GM19452 (cell line): ENCODE data around the gene APOD.
"Not testable (repeated sequence)": the region's sequence is repeated elsewhere in the genome, so short reads cannot be mapped to it uniquely, and the experiment has no call there.

Experiments
- ATAC-seq: cut with Tn5 transposase; IDR thresholded peaks from one replicate; pipeline ENCODE4 v1.9.1; 2021; ENCODE audit not compliant: unreplicated experiment

APOD gene

DNA sequence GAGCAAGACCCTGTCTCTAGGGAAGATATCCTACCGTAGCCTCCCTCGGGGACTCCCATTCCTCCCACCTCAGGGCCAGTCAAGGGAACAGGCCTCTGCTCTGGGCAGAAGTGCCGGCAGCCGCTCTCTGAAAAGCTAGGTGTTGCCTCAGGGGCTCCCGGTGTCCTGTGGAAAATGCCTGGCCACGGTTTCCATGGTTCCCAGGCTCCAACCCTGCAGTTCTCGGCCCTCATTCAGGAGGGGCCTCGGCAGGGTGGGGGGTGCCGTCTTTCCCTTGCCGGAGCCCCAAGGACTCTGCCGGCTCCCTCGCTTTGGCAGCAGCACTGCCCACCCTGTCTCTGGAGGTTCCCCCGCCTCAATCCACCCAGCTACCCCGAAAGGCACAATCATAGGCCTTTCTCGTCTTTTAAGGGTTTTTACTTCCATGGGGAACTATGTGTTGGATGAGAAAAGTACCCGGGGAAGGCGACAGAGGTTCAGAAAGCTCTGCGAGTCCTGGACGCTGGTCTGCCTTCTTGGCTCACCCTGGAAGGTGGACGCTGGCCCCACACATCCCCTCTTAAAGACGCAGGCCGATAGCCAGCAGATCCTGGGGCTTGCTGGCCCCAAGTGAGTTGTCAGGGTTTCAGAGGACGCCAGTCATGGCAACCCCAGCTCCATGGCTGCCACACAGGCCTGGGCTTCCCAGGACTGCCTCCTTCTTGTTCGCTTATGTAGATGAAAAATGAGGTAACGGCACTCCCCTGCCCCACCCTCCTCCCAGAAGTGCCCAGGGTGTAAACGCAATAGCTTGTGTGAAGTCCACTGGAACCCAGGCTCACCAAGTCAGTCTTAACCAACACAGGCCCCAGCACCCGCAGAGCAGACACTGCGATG is 34.3 kb upstream of the APOD start:
- not testable (repeated sequence) for ATAC-seq

DNA sequence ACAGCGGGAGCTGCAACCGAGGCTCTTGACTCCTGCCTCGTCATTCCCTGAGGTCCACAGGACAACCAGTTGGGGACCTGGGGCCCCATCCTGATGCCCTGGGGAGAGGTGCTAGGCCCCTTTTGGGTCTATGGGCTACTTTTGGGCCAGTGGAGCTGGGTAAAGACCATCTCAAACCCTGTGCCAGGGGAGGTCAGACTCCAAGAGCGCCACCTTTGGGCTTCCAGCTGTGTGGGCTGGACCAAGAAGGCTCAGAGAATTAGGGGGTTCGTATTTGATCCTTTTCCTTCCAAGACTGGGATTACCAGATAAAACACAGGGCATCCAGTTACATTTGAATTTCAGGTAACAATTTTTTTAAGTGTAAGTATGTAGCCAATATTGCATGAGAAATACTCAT is 33.4 kb upstream of the APOD start:
- not testable (repeated sequence) for ATAC-seq

DNA sequence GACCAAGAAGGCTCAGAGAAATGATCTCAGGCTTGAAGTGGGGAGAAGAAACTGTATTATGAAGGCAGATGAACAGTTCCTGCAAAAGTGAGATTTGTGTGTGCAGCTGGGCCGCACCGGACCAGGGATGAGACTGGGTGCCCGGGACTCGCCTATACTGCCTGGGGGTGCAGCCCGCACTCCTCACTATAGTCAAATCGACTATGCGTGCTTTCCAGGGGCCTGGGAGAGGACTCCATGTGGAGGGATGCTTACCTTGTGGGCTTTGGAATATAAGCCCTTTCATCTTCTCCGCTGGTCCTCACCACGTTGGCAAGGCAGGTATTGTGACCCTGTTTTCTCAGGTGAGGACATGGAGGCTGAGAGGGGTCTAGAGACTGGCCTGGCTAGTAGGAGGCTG is 32.9 kb upstream of the APOD start:
- no peak for ATAC-seq

DNA sequence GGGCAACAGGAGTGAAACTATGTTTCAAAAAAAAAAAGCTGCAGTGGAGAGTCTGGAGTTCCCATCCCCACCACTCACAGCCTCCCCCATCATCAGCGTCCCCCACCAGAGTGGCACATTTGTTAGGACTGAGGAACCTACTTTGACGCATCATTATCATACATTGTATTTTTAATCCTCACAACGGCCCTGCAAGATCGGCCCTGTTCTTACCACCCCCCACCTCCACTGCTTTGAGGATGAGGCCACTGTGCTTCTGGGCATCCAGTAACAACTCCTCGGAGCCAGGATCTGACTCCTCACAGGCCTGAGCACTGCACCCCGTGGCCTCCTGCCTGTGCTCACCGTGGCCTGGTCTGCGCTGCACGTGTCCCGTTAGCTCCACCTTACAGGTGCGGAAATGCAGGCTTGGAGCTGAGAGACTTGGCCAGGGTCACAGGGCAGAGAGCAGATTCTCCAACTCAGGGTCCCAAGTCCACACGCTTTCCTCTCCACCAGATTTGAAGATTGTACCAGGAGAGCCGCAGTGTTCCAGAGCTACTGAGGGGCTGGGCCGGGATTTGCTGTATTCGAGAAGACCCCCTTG is 32.3 kb upstream of the APOD start:
- ATAC-seq, result not testable (repeated sequence)

- not testable (repeated sequence) for ATAC-seq
These were observed 31.1 kb upstream of the APOD start for GRCh38 chr3:195614672-195615504.

- no peak for ATAC-seq
These were observed 29.8 kb upstream of the APOD start for GRCh38 chr3:195613468-195614069.

- ATAC-seq, result no peak
These were observed 28.5 kb upstream of the APOD start for GRCh38 chr3:195612075-195612800.

GRCh38 chr3:195609229-195609628 is 25.5 kb upstream of the APOD start:
- no peak for ATAC-seq

DNA sequence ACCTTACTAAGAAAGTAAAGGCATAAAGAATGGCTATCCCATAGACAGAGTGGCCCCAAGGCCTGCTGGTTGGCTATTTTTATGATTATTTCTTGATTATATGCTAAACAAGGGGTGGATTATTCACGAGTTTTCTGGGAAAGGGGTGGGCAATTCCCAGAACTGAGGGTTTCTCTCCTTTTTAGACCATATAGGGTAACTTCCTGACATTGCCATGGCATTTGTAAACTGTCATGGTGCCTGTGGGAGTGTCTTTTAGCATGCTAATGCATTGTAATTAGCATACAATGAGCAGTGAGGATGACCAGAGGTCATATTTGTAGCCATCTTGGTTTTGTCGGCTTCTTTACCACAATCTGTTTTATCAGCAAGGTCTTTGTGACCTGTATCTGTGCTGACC is 18.0 kb upstream of the APOD start:
- not testable (repeated sequence) for ATAC-seq

- ATAC-seq, result no peak
These were observed 17.6 kb upstream of the APOD start for GRCh38 chr3:195601382-195601781.

GRCh38 chr3:195599926-195600325 is 16.2 kb upstream of the APOD start:
- not testable (repeated sequence) for ATAC-seq

GRCh38 chr3:195599516-195599915 is 15.8 kb upstream of the APOD start:
- not testable (repeated sequence) for ATAC-seq

DNA sequence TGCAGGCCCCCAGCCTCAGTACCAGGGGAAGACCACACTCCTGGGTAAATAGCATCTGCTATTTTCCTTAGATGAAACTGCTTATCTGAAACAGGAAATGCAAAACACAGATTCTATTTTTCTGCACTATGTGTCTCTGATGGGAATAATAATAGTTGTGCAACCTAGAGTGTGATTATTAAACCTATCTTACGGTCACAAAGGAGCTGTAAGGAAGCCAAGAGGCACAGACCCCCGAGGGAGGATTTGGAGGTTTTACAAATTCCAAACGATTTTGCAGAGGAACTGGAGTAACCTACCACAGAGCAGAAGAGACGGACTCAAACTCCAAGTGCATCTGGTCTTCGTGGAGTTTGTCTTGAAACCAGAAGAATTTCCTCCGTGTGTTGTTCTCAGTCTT is 14.1 kb upstream of the APOD start:
- no peak for ATAC-seq

GRCh38 chr3:195597229-195597628 is 13.5 kb upstream of the APOD start:
- no peak for ATAC-seq

- ATAC-seq, result no peak
These were observed 13.0 kb upstream of the APOD start for GRCh38 chr3:195596765-195597171.

DNA sequence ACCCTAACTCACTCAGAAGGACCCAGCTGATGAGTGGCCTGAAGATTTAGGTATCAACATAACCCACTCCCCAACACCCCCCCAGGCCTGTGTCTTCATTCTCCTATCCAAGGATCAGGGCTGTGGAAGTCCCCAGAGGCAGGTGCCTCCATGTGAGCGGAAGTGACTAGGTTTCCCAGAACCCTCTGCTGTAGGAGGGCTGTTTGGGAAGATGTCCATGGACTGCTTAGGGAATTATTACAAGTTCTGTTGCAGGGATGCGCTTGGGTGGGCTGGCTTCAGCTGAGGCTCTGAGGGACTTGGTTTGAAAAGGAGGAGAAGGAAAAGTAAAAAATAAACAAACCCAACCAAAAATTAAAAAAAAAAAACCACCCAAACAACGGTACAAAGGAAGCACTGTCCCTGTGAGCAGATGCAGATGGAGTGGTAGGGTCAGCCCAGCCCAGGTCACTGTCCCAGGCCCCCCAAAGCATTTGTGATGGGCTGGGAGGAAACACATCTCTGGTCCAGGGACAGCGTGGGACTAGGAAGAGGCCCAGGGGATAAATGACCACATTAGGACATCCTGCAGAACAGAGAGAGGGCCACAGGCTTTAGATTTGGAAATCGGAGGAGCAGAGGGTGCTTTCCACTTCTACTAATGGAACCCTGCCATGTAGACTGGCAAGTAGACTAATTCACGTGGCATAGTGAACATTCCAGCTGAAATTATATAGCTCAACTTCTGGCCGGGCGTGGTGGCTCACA is 12.2 kb upstream of the APOD start:
- no peak for ATAC-seq

DNA sequence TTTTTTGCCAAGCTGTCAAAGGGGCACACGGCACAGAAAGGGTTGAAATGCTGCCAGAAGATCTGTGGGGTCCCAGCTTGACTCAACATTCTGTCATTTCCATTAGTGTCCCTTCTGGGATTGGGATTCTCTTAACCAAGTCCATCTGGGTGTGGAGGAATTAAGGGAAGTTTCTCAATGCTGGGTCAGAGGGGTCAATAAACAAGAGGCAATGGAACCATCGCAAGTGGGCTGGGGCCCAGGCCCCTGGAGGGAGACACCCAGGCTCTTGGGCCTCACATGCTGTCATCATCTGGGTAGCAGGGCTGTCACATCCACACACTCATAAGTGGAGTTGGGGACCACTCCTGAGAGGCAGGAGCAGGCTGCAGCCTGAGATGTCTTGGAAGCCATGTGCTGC is 8.1 kb upstream of the APOD start:
- ATAC-seq, result no peak

- no peak for ATAC-seq
These were observed 7.5 kb upstream of the APOD start for GRCh38 chr3:195591220-195591619.

- not testable (repeated sequence) for ATAC-seq
These were observed 6.6 kb upstream of the APOD start for GRCh38 chr3:195590381-195590780.

GRCh38 chr3:195589796-195590195 is 6.1 kb upstream of the APOD start:
- not testable (repeated sequence) for ATAC-seq
